HG03066 (cell line): ENCODE data around the gene SMOC2.

Experiments
- ATAC-seq: cut with Tn5 transposase; IDR thresholded peaks from one replicate; pipeline ENCODE4 v1.9.1; 2021; ENCODE audit warnings: low read depth; ENCODE audit not compliant: unreplicated experiment

The SMOC2 gene

GRCh38 chr6:168638468-168639271 is 197.7 kb downstream of the SMOC2 start:
- no peak for ATAC-seq

GRCh38 chr6:168640181-168640580 is 199.2 kb downstream of the SMOC2 start:
- ATAC-seq = no peak

GRCh38 chr6:168640768-168641167 is 199.8 kb downstream of the SMOC2 start:
- ATAC-seq = no peak

GRCh38 chr6:168641446-168641845 is 200.5 kb downstream of the SMOC2 start:
- ATAC-seq = no peak

- ATAC-seq = no peak
These were observed 202.4 kb downstream of the SMOC2 start for GRCh38 chr6:168643401-168643800.

GRCh38 chr6:168645326-168645725 is 204.3 kb downstream of the SMOC2 start:
- no peak for ATAC-seq

- no peak for ATAC-seq
These were observed 206.3 kb downstream of the SMOC2 start for GRCh38 chr6:168647271-168647670.

- ATAC-seq = no peak
These were observed 207.5 kb downstream of the SMOC2 start for GRCh38 chr6:168648240-168649125.

GRCh38 chr6:168649209-168649608 is 208.2 kb downstream of the SMOC2 start:
- ATAC-seq = no peak

- ATAC-seq = no peak
These were observed 209.7 kb downstream of the SMOC2 start for GRCh38 chr6:168650671-168651111.

GRCh38 chr6:168655462-168656152 is 214.6 kb downstream of the SMOC2 start:
- no peak for ATAC-seq

- no peak for ATAC-seq
These were observed 217.1 kb downstream of the SMOC2 start for GRCh38 chr6:168658059-168658458.

GRCh38 chr6:168660400-168660945 is 219.5 kb downstream of the SMOC2 start:
- ATAC-seq = no peak

GRCh38 chr6:168662301-168662936 is 221.4 kb downstream of the SMOC2 start:
- ATAC-seq = no peak

GRCh38 chr6:168663041-168663440 is 222.1 kb downstream of the SMOC2 start:
- no peak for ATAC-seq

GRCh38 chr6:168664956-168665355 is 224.0 kb downstream of the SMOC2 start:
- no peak for ATAC-seq

GRCh38 chr6:168666170-168666569 is 225.2 kb downstream of the SMOC2 start:
- ATAC-seq = no peak

GRCh38 chr6:168666699-168667427 is 225.9 kb downstream of the SMOC2 start:
- no peak for ATAC-seq

GRCh38 chr6:168667428-168667805 is 226.4 kb downstream of the SMOC2 start:
- ATAC-seq = no peak
